Left ventricle myocardium inferior (tissue), 1 donor: ENCODE data around the gene MYBBP1A. TPM values are rescaled to one million over a fixed set of nuclear protein-coding genes. Genes with fewer than 3 reads are reported as not detected.
"Not testable (repeated sequence)": the region's sequence is repeated elsewhere in the genome, so short reads cannot be mapped to it uniquely, and the experiment has no call there.

ENCODE experiments used
- DNase-seq: peaks from one replicate; pipeline ENCODE4 v3.0.0-alpha.2; 2020
- H3K27ac ChIP-seq: fragments of 200-600 bp; replicated peaks from 2 replicates; pipeline ENCODE4 v1.8.0; 2021
- H3K27me3 ChIP-seq: fragments of 200-600 bp; 2 replicates; pipeline ENCODE4 v1.8.0; 2021; ENCODE audit warnings: low read depth
- H3K36me3 ChIP-seq: fragments of 200-600 bp; 2 replicates; pipeline ENCODE4 v1.8.0; 2021
- H3K4me1 ChIP-seq: fragments of 200-600 bp; 2 replicates; pipeline ENCODE4 v1.8.0; 2021
- H3K4me3 ChIP-seq: fragments of 200-600 bp; 2 replicates; pipeline ENCODE4 v1.8.0; 2021; ENCODE audit warnings: mild to moderate bottlenecking, moderate library complexity
- H3K9me3 ChIP-seq: fragments of 200-600 bp; replicated peaks from 2 replicates; pipeline ENCODE4 v1.8.0; 2021
- intact Hi-C: fragments of 100-400 bp; cut with micrococcal nuclease; formaldehyde crosslinking; loops from one replicate; pipeline ENCODE4 v1.11.0; 2022
- total RNA-seq: library from RNA; stranded (reverse); fragmentation: NEBNext Ultra II Directional; extraction: Animal tissue kit (Norgen Biotek cat#: 25700); gene quantifications from one replicate; pipeline ENCODE4 v1.2.1, GENCODE V29; 2021
- TF ChIP-seq, protein P1 (sequence below): fragments of 200-600 bp; IDR thresholded peaks from 2 replicates; pipeline ENCODE4 v1.8.0; 2021; ENCODE audit warnings: antibody characterized with exemption, mild to moderate bottlenecking, borderline replicate concordance
- donor health status: DM: no; HTN: yes; CAD: no; lungs with severe emphysema.

Gene MYBBP1A
- total RNA-seq, 1 donor from 2014 or later = 21.3 TPM

GRCh38 chr17:4583206-4583605 is 28.0 kb upstream of the MYBBP1A start:
- Histone ChIP-seq H3K4me1 (peaks cover 58% of the 10 kb centered on the region), H3K36me3 (no peaks in the 10 kb centered on the region), H3K27ac (peak overlapping the region; percentile 93), H3K9me3 (no peaks in the 10 kb centered on the region), H3K4me3 (peak overlapping the region; percentile 72), H3K27me3 (peaks cover 39% of the 10 kb centered on the region)
- TF ChIP-seq, protein P1, sequence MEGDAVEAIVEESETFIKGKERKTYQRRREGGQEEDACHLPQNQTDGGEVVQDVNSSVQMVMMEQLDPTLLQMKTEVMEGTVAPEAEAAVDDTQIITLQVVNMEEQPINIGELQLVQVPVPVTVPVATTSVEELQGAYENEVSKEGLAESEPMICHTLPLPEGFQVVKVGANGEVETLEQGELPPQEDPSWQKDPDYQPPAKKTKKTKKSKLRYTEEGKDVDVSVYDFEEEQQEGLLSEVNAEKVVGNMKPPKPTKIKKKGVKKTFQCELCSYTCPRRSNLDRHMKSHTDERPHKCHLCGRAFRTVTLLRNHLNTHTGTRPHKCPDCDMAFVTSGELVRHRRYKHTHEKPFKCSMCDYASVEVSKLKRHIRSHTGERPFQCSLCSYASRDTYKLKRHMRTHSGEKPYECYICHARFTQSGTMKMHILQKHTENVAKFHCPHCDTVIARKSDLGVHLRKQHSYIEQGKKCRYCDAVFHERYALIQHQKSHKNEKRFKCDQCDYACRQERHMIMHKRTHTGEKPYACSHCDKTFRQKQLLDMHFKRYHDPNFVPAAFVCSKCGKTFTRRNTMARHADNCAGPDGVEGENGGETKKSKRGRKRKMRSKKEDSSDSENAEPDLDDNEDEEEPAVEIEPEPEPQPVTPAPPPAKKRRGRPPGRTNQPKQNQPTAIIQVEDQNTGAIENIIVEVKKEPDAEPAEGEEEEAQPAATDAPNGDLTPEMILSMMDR = no peak
- intact Hi-C loops = no loop called here
- DNase-seq = no peak

- TF ChIP-seq, protein P1 = no peak
- intact Hi-C loops = no loop called here
- no peak for DNase-seq
- no peak overlapping the region for H3K27ac ChIP-seq
- peaks cover 39% of the 10 kb centered on the region for H3K27me3 ChIP-seq
- H3K9me3 ChIP-seq = no peaks in the 10 kb centered on the region
- H3K4me3 ChIP-seq = no peak overlapping the region
- peaks cover 53% of the 10 kb centered on the region for H3K4me1 ChIP-seq
- no peaks in the 10 kb centered on the region for H3K36me3 ChIP-seq
Measured at GRCh38 chr17:4582691-4583090, 27.5 kb upstream of the MYBBP1A start.

GRCh38 chr17:4582101-4582501 is 26.9 kb upstream of the MYBBP1A start:
- H3K4me1 ChIP-seq = peaks cover 49% of the 10 kb centered on the region
- H3K27ac ChIP-seq = no peak overlapping the region
- no peaks in the 10 kb centered on the region for H3K36me3 ChIP-seq
- intact Hi-C loops = no loop called here
- TF ChIP-seq, protein P1 = no peak
- H3K9me3 ChIP-seq = no peaks in the 10 kb centered on the region
- peaks cover 39% of the 10 kb centered on the region for H3K27me3 ChIP-seq
- no peak for DNase-seq
- no peak overlapping the region for H3K4me3 ChIP-seq

- intact Hi-C loops = no loop called here
- H3K27ac ChIP-seq = no peak overlapping the region
- H3K9me3 ChIP-seq = no peaks in the 10 kb centered on the region
- no peaks in the 10 kb centered on the region for H3K36me3 ChIP-seq
- no peak overlapping the region for H3K4me3 ChIP-seq
- H3K27me3 ChIP-seq = peaks cover 38% of the 10 kb centered on the region
- no peak for DNase-seq
- H3K4me1 ChIP-seq = peaks cover 49% of the 10 kb centered on the region
- TF ChIP-seq, protein P1 = no peak
Measured at GRCh38 chr17:4580291-4580690, 25.1 kb upstream of the MYBBP1A start.

DNA sequence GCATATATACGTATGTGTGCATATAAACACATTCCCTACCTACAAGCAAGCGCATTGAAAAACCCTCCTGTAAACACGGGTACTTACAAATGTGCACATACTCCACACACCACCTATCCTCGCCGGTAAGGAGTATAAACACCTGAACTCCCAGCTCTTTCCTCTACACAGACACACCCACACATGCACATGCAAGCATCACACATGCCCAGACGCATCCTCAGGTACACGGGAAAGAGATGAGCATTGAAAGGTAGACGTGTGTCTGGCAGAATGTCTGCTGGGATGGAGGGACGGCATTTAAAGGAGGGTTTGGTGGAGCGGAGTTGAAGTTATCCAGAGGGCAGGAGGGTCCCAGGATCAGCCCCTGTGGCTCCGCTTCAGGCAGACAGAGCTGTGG is 24.5 kb upstream of the MYBBP1A start:
- intact Hi-C loops = no loop called here
- TF ChIP-seq, protein P1 = no peak
- Histone ChIP-seq H3K4me3 (no peak overlapping the region), H3K4me1 (peaks cover 46% of the 10 kb centered on the region), H3K27me3 (peaks cover 32% of the 10 kb centered on the region), H3K36me3 (no peaks in the 10 kb centered on the region), H3K27ac (no peak overlapping the region), H3K9me3 (no peaks in the 10 kb centered on the region)
- DNase-seq = no peak

GRCh38 chr17:4578349-4578748 is 23.2 kb upstream of the MYBBP1A start:
- H3K9me3 ChIP-seq, H3K36me3 ChIP-seq, intact Hi-C loops, H3K27ac ChIP-seq, H3K4me3 ChIP-seq, DNase-seq: not testable (repeated sequence)
- Histone ChIP-seq H3K27me3 (peaks cover 18% of the 10 kb centered on the region), H3K4me1 (peaks cover 32% of the 10 kb centered on the region)
